ENCODE results near the gene S100A3.

DNA sequence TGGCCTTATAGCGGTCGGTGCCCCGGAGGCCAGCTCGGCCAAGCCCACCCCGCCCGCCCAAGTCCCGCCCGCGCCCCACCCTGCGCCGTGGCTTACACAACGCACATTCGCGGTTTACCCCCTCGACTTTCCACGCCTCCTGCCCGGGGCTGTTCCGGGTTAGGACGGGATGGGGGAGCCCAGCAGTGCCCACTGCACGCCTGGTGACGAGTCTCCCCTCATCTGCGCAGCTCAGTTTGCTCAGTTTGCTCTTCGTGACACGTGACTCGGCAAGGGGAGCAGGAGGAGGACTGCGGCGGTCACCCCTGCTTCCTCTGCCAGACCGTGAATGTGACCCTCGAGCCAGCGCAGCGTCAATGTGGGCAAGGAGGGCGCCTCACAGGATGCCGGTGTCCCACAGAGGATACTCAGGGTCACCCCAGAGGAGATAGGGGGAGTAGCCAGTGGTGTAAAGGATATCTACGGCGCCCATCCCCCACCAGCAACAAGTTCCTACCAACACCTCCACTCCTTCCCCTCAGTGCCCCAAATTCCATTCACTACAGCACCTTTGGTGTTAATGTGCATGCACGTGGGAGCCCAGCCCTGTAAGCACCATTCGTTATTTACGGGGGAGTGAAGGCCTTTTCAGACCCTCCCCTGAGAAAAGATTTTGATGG is 12.9 kb downstream of the S100A3 start:
- TF ChIP-seq, protein P1, sequence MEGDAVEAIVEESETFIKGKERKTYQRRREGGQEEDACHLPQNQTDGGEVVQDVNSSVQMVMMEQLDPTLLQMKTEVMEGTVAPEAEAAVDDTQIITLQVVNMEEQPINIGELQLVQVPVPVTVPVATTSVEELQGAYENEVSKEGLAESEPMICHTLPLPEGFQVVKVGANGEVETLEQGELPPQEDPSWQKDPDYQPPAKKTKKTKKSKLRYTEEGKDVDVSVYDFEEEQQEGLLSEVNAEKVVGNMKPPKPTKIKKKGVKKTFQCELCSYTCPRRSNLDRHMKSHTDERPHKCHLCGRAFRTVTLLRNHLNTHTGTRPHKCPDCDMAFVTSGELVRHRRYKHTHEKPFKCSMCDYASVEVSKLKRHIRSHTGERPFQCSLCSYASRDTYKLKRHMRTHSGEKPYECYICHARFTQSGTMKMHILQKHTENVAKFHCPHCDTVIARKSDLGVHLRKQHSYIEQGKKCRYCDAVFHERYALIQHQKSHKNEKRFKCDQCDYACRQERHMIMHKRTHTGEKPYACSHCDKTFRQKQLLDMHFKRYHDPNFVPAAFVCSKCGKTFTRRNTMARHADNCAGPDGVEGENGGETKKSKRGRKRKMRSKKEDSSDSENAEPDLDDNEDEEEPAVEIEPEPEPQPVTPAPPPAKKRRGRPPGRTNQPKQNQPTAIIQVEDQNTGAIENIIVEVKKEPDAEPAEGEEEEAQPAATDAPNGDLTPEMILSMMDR (IDR thresholded peaks at IDR 0.05; ENCODE audit: low read depth, low read length, missing input control): no peak
- TF ChIP-seq, protein P2, sequence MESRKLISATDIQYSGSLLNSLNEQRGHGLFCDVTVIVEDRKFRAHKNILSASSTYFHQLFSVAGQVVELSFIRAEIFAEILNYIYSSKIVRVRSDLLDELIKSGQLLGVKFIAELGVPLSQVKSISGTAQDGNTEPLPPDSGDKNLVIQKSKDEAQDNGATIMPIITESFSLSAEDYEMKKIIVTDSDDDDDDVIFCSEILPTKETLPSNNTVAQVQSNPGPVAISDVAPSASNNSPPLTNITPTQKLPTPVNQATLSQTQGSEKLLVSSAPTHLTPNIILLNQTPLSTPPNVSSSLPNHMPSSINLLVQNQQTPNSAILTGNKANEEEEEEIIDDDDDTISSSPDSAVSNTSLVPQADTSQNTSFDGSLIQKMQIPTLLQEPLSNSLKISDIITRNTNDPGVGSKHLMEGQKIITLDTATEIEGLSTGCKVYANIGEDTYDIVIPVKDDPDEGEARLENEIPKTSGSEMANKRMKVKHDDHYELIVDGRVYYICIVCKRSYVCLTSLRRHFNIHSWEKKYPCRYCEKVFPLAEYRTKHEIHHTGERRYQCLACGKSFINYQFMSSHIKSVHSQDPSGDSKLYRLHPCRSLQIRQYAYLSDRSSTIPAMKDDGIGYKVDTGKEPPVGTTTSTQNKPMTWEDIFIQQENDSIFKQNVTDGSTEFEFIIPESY (IDR thresholded peaks at IDR 0.05): no peak
- TF ChIP-seq, protein P3, sequence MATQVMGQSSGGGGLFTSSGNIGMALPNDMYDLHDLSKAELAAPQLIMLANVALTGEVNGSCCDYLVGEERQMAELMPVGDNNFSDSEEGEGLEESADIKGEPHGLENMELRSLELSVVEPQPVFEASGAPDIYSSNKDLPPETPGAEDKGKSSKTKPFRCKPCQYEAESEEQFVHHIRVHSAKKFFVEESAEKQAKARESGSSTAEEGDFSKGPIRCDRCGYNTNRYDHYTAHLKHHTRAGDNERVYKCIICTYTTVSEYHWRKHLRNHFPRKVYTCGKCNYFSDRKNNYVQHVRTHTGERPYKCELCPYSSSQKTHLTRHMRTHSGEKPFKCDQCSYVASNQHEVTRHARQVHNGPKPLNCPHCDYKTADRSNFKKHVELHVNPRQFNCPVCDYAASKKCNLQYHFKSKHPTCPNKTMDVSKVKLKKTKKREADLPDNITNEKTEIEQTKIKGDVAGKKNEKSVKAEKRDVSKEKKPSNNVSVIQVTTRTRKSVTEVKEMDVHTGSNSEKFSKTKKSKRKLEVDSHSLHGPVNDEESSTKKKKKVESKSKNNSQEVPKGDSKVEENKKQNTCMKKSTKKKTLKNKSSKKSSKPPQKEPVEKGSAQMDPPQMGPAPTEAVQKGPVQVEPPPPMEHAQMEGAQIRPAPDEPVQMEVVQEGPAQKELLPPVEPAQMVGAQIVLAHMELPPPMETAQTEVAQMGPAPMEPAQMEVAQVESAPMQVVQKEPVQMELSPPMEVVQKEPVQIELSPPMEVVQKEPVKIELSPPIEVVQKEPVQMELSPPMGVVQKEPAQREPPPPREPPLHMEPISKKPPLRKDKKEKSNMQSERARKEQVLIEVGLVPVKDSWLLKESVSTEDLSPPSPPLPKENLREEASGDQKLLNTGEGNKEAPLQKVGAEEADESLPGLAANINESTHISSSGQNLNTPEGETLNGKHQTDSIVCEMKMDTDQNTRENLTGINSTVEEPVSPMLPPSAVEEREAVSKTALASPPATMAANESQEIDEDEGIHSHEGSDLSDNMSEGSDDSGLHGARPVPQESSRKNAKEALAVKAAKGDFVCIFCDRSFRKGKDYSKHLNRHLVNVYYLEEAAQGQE (IDR thresholded peaks at IDR 0.05): no peak
- TF ChIP-seq, protein P4, sequence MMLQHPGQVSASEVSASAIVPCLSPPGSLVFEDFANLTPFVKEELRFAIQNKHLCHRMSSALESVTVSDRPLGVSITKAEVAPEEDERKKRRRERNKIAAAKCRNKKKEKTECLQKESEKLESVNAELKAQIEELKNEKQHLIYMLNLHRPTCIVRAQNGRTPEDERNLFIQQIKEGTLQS (IDR thresholded peaks at IDR 0.05): no peak
- no peak for TF ChIP-seq RXRA (IDR thresholded peaks at IDR 0.05)
- TF ChIP-seq, protein P5, sequence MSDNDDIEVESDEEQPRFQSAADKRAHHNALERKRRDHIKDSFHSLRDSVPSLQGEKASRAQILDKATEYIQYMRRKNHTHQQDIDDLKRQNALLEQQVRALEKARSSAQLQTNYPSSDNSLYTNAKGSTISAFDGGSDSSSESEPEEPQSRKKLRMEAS (IDR thresholded peaks at IDR 0.05): no peak
- TF ChIP-seq YY1 (IDR thresholded peaks at IDR 0.05): no peak
- TF ChIP-seq RAD21 (IDR thresholded peaks at IDR 0.05): no peak
- no peak for TF ChIP-seq FOXA1 (IDR thresholded peaks at IDR 0.05)
- no peak for TF ChIP-seq EGR1 (IDR thresholded peaks at IDR 0.05; ENCODE audit: low read depth in 2 of 2)
- TF ChIP-seq SP1 (IDR thresholded peaks at IDR 0.05): no peak
- no peak for TF ChIP-seq TAF1 (conservative IDR thresholded peaks at IDR 0.05)
- TF ChIP-seq JUND (IDR thresholded peaks at IDR 0.05): no peak
- TF ChIP-seq GABPA (IDR thresholded peaks at IDR 0.05 in 1 of 2, conservative IDR thresholded peaks at IDR 0.05 in 1 of 2): no peak
